ENCODE data around the gene MRPL45.

Gene MRPL45

DNA sequence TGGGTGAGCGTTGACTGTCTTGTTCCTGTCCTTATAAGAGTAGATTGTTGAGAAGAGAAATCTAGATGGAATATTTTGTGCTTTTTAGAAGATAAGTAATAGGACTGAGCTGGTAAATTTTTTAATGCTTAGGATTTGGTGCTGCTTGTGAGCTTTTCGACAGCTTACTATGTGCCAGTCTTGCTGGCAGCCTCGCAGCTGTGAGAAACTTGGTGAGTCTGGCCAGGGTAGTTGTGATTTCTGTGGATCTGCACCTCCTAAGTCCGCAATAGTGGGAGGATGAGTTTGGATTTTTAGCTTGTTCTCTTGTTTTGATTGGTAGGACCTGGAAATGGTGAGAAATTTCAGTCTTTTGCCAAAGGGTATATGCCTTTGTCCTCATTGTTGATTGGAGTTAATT lies 58.3 kb downstream of the MRPL45 start:
- TF ChIP-seq CTCF (IDR thresholded peaks at IDR 0.05), result no peak

GRCh38 chr17:38357486-38358123 lies 60.6 kb downstream of the MRPL45 start:
- no peak for DNase-seq
- TF ChIP-seq CTCF (IDR thresholded peaks at IDR 0.05), result no peak
- Mint-ChIP-seq H3K36me3 (ENCODE audit: low read depth) (peaks cover 7% of the 10 kb centered on the region), H3K27ac (peak overlapping the region; percentile 42), H3K9me3 (no peaks in the 10 kb centered on the region), H3K4me1 (peaks cover 68% of the 10 kb centered on the region), H3K4me3 (no peak overlapping the region), H3K27me3 (ENCODE audit: low read depth, poor library complexity) (no peaks in the 10 kb centered on the region)

More for the DNA sequence above, 58.3 kb downstream of the MRPL45 start:
- no peaks in the 10 kb centered on the region for H3K27me3 Mint-ChIP-seq (ENCODE audit: low read depth, poor library complexity)
- no peaks in the 10 kb centered on the region for H3K9me3 Mint-ChIP-seq
- DNase-seq, result no peak
- peaks cover 74% of the 10 kb centered on the region for H3K4me1 Mint-ChIP-seq
- no peak overlapping the region for H3K27ac Mint-ChIP-seq
- no peaks in the 10 kb centered on the region for H3K36me3 Mint-ChIP-seq (ENCODE audit: low read depth)
- H3K4me3 Mint-ChIP-seq, result peak overlapping the region; percentile 32

GRCh38 chr17:38358586-38359513 lies 61.9 kb downstream of the MRPL45 start:
- Mint-ChIP-seq H3K27ac (no peak overlapping the region), H3K9me3 (no peaks in the 10 kb centered on the region), H3K36me3 (ENCODE audit: low read depth) (peaks cover 7% of the 10 kb centered on the region), H3K27me3 (ENCODE audit: low read depth, poor library complexity) (no peaks in the 10 kb centered on the region), H3K4me3 (no peak overlapping the region), H3K4me1 (peaks cover 59% of the 10 kb centered on the region)
- TF ChIP-seq CTCF (IDR thresholded peaks at IDR 0.05), result no peak
- no peak for DNase-seq

DNA sequence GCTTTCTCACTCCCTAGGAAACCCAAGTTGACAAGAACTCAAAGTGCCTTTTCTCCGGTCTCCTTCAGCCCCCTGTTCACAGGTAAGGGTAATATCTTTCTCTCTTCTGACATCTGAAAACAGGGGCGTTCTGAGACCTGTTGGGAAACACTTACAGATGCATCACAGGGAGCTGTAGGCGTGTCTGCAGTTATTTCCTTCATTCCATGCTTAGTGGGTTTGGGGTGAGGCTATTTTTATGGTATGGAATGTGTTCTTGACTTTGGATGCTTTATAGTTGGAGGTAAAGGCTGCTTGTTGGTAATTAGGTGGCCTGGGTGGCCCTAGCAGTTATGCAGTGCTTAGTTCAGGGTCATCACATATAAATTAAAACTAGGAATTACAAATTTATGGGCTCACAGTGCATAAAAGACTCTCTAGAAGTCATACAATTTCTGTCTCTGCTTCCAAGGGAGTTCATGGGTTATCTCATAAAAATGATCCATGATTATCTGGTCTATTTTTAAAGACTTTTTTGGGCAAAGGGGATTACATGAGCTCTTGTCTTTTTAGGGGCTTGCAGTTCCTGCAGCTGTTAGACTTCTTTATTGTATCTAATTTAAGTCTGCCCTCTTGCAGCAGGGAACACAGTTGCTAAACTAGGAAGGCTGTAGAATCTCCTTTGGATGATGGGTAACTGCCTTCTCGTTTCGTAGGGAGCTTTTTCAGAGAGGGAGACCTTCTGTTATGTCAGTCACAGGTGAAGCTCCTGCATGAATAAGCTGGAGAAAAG lies 64.9 kb downstream of the MRPL45 start:
- Mint-ChIP-seq H3K27ac (no peak overlapping the region), H3K36me3 (ENCODE audit: low read depth) (peaks cover 15% of the 10 kb centered on the region), H3K4me1 (peaks cover 34% of the 10 kb centered on the region), H3K4me3 (no peak overlapping the region), H3K9me3 (no peaks in the 10 kb centered on the region), H3K27me3 (ENCODE audit: low read depth, poor library complexity) (no peaks in the 10 kb centered on the region)
- TF ChIP-seq CTCF (IDR thresholded peaks at IDR 0.05), result no peak
- DNase-seq, result no peak

GRCh38 chr17:38363016-38363415 lies 66.0 kb downstream of the MRPL45 start:
- Mint-ChIP-seq H3K36me3 (ENCODE audit: low read depth) (peaks cover 19% of the 10 kb centered on the region), H3K27ac (no peak overlapping the region), H3K27me3 (ENCODE audit: low read depth, poor library complexity) (no peaks in the 10 kb centered on the region), H3K4me1 (peaks cover 23% of the 10 kb centered on the region), H3K4me3 (no peak overlapping the region), H3K9me3 (no peaks in the 10 kb centered on the region)
- no peak for TF ChIP-seq CTCF (IDR thresholded peaks at IDR 0.05)
- DNase-seq, result no peak
